B cell (primary cell): Measurements from ENCODE around the gene AGPAT3. TPM values are rescaled to one million over a fixed set of nuclear protein-coding genes. Genes with fewer than 3 reads are reported as not detected.

Experiments
- ATAC-seq: fragments of 200-7000 bp; cut with Tn5 transposase; one replicate; pipeline ENCODE4 v1.10.0; 2021; ENCODE audit warnings: low read depth, mild to moderate bottlenecking, moderate number of reproducible peaks, moderate library complexity
- CTCF ChIA-PET: fragments of 350-600 bp; sonication (Branson Sonifier 250); formaldehyde crosslinking; loops from one replicate; lab custom pipeline; 2021; ENCODE audit warnings: antibody characterized with exemption, inconsistent platforms; lab: Charles Lee
- POLR2A ChIA-PET: fragments of 350-600 bp; sonication (Branson Sonifier 250); formaldehyde crosslinking; loops from one replicate; lab custom pipeline; 2021; ENCODE audit warnings: antibody characterized with exemption; lab: Charles Lee
- DNase-seq: peaks from one replicate; pipeline ENCODE4 v3.0.0; 2013
- H2AFZ ChIP-seq: 2 replicates; pipeline ENCODE4 v1.6.1; 2012; ENCODE audit warnings: mild to moderate bottlenecking, low read depth, low read length; ENCODE audit not compliant: insufficient read depth, poor library complexity, severe bottlenecking
- H3K27ac ChIP-seq, 2 donors: 1 replicate in 1 of 2; 2 replicates in 1 of 2; pipeline ENCODE4 v1.5.1; 2012 to 2013; ENCODE audit warnings: low read length in 2 of 2, mild to moderate bottlenecking in 2 of 2, moderate library complexity in 1 of 2
- H3K27me3 ChIP-seq, 4 experiments: fragments of 200-600 bp in 1 of 4; sonication (generic) in 1 of 4; replicated peaks in 1 of 4; 1 replicate in 2 of 4; 2 replicates in 2 of 4; pipeline versions ENCODE4 v1.6.1 to v1.7.0; 2013 to 2016; ENCODE audit warnings: low read length in 3 of 4, mild to moderate bottlenecking in 2 of 4, mixed read lengths in 1 of 4, moderate library complexity in 1 of 4; ENCODE audit not compliant: insufficient read depth in 4 of 4, control insufficient read depth in 3 of 4; ENCODE audit errors: control extremely low read depth in 1 of 4
- H3K36me3 ChIP-seq, 2 experiments: replicated peaks in 1 of 2; 1 replicate in 1 of 2; 2 replicates in 1 of 2; pipeline versions ENCODE4 v1.6.1 to v1.7.1; 2013; ENCODE audit warnings: low read length in 1 of 2; ENCODE audit not compliant: insufficient read depth in 2 of 2, control insufficient read depth in 1 of 2; ENCODE audit errors: control extremely low read depth in 1 of 2, extremely low read depth in 1 of 2
- H3K4me1 ChIP-seq, 2 donors: fragments of 200-600 bp in 1 of 2; sonication (generic) in 1 of 2; 1 replicate in 1 of 2; 2 replicates in 1 of 2; pipeline versions ENCODE4 v1.5.1 to v1.6.1; 2013 to 2017; ENCODE audit warnings: low read length in 2 of 2; ENCODE audit not compliant: control insufficient read depth in 2 of 2, insufficient read depth in 2 of 2
- H3K4me2 ChIP-seq: replicated peaks from 2 replicates; pipeline ENCODE3; 2012; ENCODE audit warnings: mild to moderate bottlenecking, low read depth, low read length; ENCODE audit not compliant: poor library complexity, severe bottlenecking
- H3K4me3 ChIP-seq, 5 experiments: fragments of 200-600 bp in 1 of 5; sonication (generic) in 1 of 5; 1 replicate in 3 of 5; 2 replicates in 2 of 5; pipeline versions ENCODE4 v1.5.1 to v1.7.0; 2011 to 2016; ENCODE audit warnings: low read length in 4 of 5, mild to moderate bottlenecking in 4 of 5, low read depth in 2 of 5, control low read depth in 1 of 5, moderate library complexity in 1 of 5; ENCODE audit not compliant: insufficient read depth in 1 of 5; ENCODE audit errors: control extremely low read depth in 1 of 5, extremely low read depth in 1 of 5
- H3K79me2 ChIP-seq: fragments of 200-600 bp; sonication (generic); one replicate; pipeline ENCODE4 v1.6.0; 2016; ENCODE audit warnings: low read length; ENCODE audit not compliant: control insufficient read depth, insufficient read depth
- H3K9ac ChIP-seq: fragments of 200-600 bp; sonication (generic); 2 replicates; pipeline ENCODE4 v1.6.1; 2017; ENCODE audit warnings: mild to moderate bottlenecking, low read length, moderate library complexity
- H3K9me3 ChIP-seq, 3 donors: one replicate each; pipeline versions ENCODE4 v1.6.1 to v1.7.1; 2013; ENCODE audit warnings: low read length in 2 of 3; ENCODE audit not compliant: control insufficient read depth in 2 of 3, insufficient read depth in 1 of 3; ENCODE audit errors: control extremely low read depth in 1 of 3
- H4K20me1 ChIP-seq: 2 replicates; pipeline ENCODE4 v1.6.0; 2012; ENCODE audit warnings: mild to moderate bottlenecking, low read length; ENCODE audit not compliant: insufficient read depth, control insufficient read depth, poor library complexity, severe bottlenecking
- H3K27ac Mint-ChIP-seq: one replicate; pipeline ENCODE4 v1.8.0; 2021; ENCODE audit warnings: mixed read lengths
- H3K27me3 Mint-ChIP-seq: one replicate; pipeline ENCODE4 v1.8.0; 2021; ENCODE audit warnings: mixed read lengths
- H3K4me1 Mint-ChIP-seq: one replicate; pipeline ENCODE4 v1.8.0; 2021; ENCODE audit warnings: mixed read lengths
- H3K4me3 Mint-ChIP-seq: one replicate; pipeline ENCODE4 v1.8.0; 2021; ENCODE audit warnings: mixed read lengths
- H3K9me3 Mint-ChIP-seq: one replicate; pipeline ENCODE4 v1.8.0; 2022; ENCODE audit warnings: mixed read lengths; ENCODE audit not compliant: insufficient read depth
- EZH2 ChIP-seq: IDR thresholded peaks from 2 replicates; pipeline ENCODE4 v1.6.1; 2012; ENCODE audit warnings: borderline replicate concordance, low read depth, mild to moderate bottlenecking, moderate library complexity, low read length; ENCODE audit not compliant: insufficient read depth, poor library complexity, severe bottlenecking
- WGBS: methylation state at CpG from one replicate; pipeline ENCODE4 v1.1.5; 2013; ENCODE audit warnings: missing lambda C conversion rate; ENCODE audit not compliant: insufficient coverage; 5-methylcytosine and 5-hydroxymethylcytosine counted together
- intact Hi-C: fragments of 100-400 bp; cut with micrococcal nuclease; formaldehyde crosslinking; loops from one replicate; pipeline ENCODE4 v1.10.0; 2022
- polyA plus RNA-seq: library from polyadenylated mRNA; depleted of rRNA; stranded (reverse); fragments of >200 nt; gene quantifications from 2 replicates; pipeline ENCODE4 v1.2.3, GENCODE V29; 2012
- total RNA-seq, 2 donors: library from RNA; stranded (reverse); fragments of 120-200 nt in 1 of 2; gene quantifications; 1 replicate in 1 of 2; 2 replicates in 1 of 2; pipeline versions ENCODE4 v1.2.3 to v1.2.4, GENCODE V29; 2013 to 2022
- TF ChIP-seq, protein P1 (sequence below): fragments of 200-600 bp; IDR thresholded peaks from one replicate; pipeline ENCODE4 v1.8.0; 2022; ENCODE audit warnings: antibody characterized with exemption, mild to moderate bottlenecking

AGPAT3 gene
- total and polyA plus RNA-seq, 2 donors (not counting 1 experiment from before 2014, with no cell fraction given) = 14.3 to 49.3 TPM

DNA sequence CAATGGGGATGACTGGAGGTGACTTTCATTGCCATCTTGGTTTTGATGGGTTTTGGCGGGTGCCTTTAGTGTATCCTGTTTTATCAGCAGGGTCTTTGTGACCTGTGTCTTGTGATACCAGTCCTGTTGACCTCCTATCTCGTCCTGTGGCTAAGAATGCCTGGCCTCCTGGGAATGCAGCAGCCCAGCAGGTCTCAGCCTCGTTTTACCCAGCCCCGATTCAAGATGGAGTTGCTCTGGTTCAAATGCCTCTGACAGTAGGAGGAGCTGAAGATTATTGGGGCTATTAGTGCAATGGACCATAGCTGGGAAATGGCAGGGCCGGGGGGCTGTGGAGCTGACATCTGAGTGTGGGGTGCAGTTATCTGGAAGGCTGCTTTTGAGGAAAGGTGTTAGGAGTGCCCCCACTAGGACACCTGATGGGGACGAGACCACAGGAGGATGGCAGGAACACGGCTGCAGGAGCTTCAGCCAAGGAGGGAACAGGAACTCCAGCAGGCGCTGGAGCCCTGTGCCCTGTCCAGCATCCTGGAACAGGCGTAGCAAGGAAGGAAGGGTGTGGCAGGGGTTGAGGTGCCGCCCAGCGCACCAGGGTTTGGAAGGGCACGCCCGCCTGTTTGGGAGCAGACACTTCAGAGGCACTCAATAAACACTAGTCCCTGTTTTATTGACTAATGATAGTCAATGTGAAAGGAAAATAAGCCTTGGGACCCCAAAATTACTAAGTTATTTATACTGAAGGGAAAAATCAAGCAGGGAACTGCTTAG lies 15.3 kb upstream of the AGPAT3 start:
- ATAC-seq (no peak), DNase-seq (no peak)
- H3K27me3 Mint-ChIP-seq = peaks cover 5% of the 10 kb centered on the region
- CTCF ChIA-PET = no interaction called here
- no peak overlapping the region for H3K27ac Mint-ChIP-seq
- no peak overlapping the region for H3K4me3 Mint-ChIP-seq
- Histone ChIP-seq H3K4me2 (no peak overlapping the region), H2AFZ (no peak overlapping the region), H3K36me3 (no peaks in the 10 kb centered on the region), H3K27ac (no peak overlapping the region), H3K27me3 (no peaks in the 10 kb centered on the region), H4K20me1 (no peaks in the 10 kb centered on the region), H3K4me3 (no peak overlapping the region), H3K4me1 (peaks cover under 1 to 2% of the 10 kb centered on the region in 2 donors), H3K79me2 (no peaks in the 10 kb centered on the region), H3K9me3 (peaks cover 0 to 12% (median 0%) of the 10 kb centered on the region in 3 donors), H3K9ac (no peak overlapping the region)
- TF ChIP-seq, protein P1, sequence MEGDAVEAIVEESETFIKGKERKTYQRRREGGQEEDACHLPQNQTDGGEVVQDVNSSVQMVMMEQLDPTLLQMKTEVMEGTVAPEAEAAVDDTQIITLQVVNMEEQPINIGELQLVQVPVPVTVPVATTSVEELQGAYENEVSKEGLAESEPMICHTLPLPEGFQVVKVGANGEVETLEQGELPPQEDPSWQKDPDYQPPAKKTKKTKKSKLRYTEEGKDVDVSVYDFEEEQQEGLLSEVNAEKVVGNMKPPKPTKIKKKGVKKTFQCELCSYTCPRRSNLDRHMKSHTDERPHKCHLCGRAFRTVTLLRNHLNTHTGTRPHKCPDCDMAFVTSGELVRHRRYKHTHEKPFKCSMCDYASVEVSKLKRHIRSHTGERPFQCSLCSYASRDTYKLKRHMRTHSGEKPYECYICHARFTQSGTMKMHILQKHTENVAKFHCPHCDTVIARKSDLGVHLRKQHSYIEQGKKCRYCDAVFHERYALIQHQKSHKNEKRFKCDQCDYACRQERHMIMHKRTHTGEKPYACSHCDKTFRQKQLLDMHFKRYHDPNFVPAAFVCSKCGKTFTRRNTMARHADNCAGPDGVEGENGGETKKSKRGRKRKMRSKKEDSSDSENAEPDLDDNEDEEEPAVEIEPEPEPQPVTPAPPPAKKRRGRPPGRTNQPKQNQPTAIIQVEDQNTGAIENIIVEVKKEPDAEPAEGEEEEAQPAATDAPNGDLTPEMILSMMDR = no peak
- POLR2A ChIA-PET = interaction anchor here (0.7 kb wide), 1 partner anchor 106 kb away, joined by 3 read pairs; no protein-coding TSS in a partner anchor
- intact Hi-C loops = no loop called here
- peaks cover 5% of the 10 kb centered on the region for H3K4me1 Mint-ChIP-seq
- H3K9me3 Mint-ChIP-seq = no peaks in the 10 kb centered on the region
- 88% methylated on average over 7 of the region's 13 CpGs for WGBS

DNA sequence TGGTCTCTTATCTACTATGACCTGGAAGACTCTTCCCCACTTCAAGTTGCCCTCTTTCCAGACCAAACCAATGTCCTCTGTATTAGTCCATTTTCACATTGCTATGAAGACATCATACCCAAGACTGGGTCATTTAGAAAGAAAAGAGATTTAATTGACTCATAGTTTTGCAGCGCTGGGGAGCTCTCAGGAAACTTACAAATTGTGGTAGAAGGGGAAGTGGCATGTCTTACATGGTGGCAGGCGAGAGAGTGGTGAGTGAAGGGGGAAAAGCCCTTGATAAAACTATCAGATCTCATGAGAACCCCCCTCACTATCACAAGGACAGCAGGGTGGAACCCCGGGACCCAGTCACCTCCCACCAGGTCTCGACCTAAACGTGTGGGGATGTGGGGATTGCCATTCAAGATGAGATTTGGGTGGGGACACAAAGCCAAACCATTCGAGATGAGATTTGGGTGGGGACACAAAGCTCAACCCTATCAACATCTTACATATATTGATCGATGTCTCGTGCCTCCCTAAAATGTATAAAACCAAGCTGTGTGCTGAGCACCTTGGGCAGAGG lies 14.2 kb upstream of the AGPAT3 start:
- Histone ChIP-seq H3K27ac (no peak overlapping the region), H3K4me1 (peaks cover 9 to 13% of the 10 kb centered on the region in 2 donors), H3K79me2 (no peaks in the 10 kb centered on the region), H3K9me3 (peaks cover 0 to 12% (median 0%) of the 10 kb centered on the region in 3 donors), H3K4me2 (no peak overlapping the region), H3K27me3 (no peaks in the 10 kb centered on the region), H4K20me1 (no peaks in the 10 kb centered on the region), H2AFZ (no peak overlapping the region), H3K36me3 (no peaks in the 10 kb centered on the region), H3K9ac (no peak overlapping the region), H3K4me3 (no peak overlapping the region)
- peaks cover 16% of the 10 kb centered on the region for H3K4me1 Mint-ChIP-seq
- intact Hi-C loops = no loop called here
- H3K27me3 Mint-ChIP-seq = peaks cover 5% of the 10 kb centered on the region
- no peak for TF ChIP-seq EZH2
- TF ChIP-seq, protein P1 = no peak
- no peaks in the 10 kb centered on the region for H3K9me3 Mint-ChIP-seq
- DNase-seq (no peak), ATAC-seq (no peak)
- H3K4me3 Mint-ChIP-seq = no peak overlapping the region
- H3K27ac Mint-ChIP-seq = no peak overlapping the region
- whole genome bisulfite sequencing = no CpG with 5 or more reads among the region's 8 CpGs
- ChIA-PET CTCF (no interaction called here), POLR2A (no interaction called here)
